ENCODE data around the gene KLRG1.

The KLRG1 gene

DNA sequence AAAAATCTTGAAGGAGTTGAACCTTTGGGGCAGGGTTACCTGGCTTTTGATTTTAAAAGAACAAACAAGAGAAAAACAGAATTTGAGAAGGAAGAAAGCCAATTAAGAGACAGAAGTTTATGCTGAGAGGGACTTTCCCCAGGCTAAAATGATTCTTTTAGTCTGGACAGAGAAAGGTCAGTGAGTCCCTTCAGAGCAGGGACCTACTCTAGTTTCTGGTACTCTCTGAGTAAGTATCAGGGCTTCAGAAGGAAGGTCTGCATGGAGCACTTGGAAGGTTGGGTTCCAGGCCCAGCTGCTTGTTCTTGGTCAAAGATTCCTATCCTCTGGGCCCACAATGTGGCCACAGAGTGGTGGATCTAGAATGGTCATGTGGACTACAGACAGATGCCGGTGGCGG, 59.6 kb downstream of the KLRG1 start:
- no peak overlapping the region for H3K4me3 ChIP-seq (ENCODE audit: control insufficient read depth, low read depth, low read length)
- DNase-seq (ENCODE audit: low read depth), result no peak
- TF ChIP-seq, protein P1, sequence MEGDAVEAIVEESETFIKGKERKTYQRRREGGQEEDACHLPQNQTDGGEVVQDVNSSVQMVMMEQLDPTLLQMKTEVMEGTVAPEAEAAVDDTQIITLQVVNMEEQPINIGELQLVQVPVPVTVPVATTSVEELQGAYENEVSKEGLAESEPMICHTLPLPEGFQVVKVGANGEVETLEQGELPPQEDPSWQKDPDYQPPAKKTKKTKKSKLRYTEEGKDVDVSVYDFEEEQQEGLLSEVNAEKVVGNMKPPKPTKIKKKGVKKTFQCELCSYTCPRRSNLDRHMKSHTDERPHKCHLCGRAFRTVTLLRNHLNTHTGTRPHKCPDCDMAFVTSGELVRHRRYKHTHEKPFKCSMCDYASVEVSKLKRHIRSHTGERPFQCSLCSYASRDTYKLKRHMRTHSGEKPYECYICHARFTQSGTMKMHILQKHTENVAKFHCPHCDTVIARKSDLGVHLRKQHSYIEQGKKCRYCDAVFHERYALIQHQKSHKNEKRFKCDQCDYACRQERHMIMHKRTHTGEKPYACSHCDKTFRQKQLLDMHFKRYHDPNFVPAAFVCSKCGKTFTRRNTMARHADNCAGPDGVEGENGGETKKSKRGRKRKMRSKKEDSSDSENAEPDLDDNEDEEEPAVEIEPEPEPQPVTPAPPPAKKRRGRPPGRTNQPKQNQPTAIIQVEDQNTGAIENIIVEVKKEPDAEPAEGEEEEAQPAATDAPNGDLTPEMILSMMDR (conservative IDR thresholded peaks at IDR 0.05; ENCODE audit: control insufficient read depth, insufficient read depth, low read depth, low read length), result no peak

DNA sequence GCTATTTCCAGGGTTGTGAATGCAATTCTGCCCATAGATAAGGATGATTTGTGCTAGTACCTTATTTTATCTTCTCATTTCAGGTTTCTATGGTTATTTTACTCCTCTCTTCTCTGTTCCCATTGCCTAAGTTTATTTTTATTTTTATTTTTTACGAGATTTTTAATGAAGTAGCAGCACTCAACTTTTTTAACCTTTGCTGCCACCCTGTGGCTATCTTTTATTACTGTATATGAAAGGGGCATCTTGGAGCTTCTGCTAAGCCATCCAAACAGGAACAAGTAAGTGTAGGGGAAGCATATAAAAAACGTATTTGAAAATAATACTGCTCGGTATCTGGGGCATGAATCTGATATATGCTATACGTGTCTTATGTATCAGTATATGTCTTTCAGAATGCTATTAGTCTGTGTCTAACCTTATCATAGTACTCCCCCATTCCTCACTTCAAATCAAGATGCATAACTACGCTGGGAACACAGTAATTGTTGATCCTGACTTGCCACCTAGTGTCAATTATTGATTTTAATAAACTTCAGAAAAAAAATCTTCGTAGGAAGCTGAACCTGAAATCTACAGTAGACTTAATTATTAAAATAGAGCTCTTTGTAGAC, 60.3 kb downstream of the KLRG1 start:
- TF ChIP-seq, protein P1 (conservative IDR thresholded peaks at IDR 0.05; ENCODE audit: control insufficient read depth, insufficient read depth, low read depth, low read length), result peak; percentile 45
- peak; percentile 64 for DNase-seq (ENCODE audit: low read depth)

DNA sequence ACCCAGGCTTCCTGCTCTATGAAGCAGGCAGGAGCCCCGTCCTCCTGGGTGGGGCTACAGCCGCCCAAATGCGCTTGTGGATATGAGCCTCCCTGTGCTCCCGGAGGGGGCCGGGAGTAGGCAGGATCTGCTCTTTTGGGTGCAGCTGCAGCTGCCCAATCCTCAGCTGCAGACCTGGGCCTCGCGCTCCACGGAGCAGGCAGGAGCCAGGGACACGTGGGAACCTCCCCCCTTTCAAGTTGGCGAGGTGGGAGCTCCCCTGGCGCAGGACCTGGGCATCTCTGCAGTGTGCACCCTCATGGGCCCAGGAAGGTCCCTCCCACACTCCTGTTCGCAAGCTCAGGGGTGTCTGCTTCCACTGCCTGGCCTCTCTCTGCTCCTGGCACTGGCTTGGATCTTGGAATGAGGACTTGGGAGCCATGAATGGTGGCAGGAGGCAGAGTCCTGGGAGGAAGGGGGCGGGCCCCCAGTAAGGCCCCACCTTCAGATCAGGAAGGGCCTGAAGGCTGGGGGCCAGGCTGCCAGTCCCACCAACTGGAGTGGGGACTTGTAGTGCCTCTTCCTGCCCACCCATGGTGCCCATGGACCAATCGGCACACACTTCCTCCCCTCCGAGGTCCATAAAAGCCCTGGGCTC, 61.3 kb downstream of the KLRG1 start:
- H3K4me3 ChIP-seq (ENCODE audit: control insufficient read depth, low read depth, low read length), result no peak overlapping the region
- TF ChIP-seq, protein P1 (conservative IDR thresholded peaks at IDR 0.05; ENCODE audit: control insufficient read depth, insufficient read depth, low read depth, low read length), result no peak
- no peak for DNase-seq (ENCODE audit: low read depth)

More for the DNA sequence above, 60.3 kb downstream of the KLRG1 start:
- H3K4me3 ChIP-seq (ENCODE audit: control insufficient read depth, low read depth, low read length), result no peak overlapping the region

DNA sequence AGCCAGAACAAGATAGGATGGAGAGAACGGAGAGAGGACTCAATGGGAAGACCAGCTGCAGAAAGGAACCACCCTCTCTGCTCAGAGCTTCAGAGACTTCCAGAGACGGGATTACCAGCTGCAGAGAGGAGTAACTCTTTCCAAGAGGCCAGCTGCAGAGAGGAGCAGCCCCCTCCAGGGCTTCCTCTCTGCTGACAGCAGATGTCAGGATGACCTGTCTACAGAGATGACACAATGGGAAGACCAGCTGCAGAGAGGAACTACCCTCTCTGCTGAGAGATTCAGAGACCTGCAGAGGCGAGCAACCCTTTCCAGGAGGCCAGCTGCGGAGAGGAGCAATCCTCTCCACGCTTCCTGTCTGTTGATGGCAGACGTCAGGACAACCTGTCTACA, 61.8 kb downstream of the KLRG1 start:
- TF ChIP-seq, protein P1 (conservative IDR thresholded peaks at IDR 0.05; ENCODE audit: control insufficient read depth, insufficient read depth, low read depth, low read length), result no peak
- DNase-seq (ENCODE audit: low read depth), result no peak
- H3K4me3 ChIP-seq (ENCODE audit: control insufficient read depth, low read depth, low read length), result no peak overlapping the region

DNA sequence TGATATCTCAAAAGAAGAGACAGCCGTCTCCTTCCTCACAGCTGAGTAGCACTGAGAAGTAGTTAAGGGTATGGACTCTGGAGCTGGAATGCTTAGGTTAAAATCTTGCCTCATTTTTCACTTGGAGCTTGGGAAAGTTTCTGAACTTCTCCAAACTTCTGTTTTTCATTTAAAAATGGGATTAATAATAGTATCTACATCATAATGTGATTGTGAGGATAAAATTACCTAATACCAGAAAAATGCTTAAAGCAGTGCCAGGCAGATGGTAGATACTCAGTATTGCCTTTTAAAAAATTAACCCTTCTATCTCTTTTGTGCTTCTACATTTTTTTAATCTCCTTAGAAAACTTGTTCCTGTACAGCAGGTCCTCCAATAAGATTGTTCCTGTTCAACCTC, 63.3 kb downstream of the KLRG1 start:
- DNase-seq (ENCODE audit: low read depth), result no peak
- TF ChIP-seq, protein P1 (conservative IDR thresholded peaks at IDR 0.05; ENCODE audit: control insufficient read depth, insufficient read depth, low read depth, low read length), result no peak
- no peak overlapping the region for H3K4me3 ChIP-seq (ENCODE audit: control insufficient read depth, low read depth, low read length)
